ENCODE results near the gene AP4M1.

Gene AP4M1

DNA sequence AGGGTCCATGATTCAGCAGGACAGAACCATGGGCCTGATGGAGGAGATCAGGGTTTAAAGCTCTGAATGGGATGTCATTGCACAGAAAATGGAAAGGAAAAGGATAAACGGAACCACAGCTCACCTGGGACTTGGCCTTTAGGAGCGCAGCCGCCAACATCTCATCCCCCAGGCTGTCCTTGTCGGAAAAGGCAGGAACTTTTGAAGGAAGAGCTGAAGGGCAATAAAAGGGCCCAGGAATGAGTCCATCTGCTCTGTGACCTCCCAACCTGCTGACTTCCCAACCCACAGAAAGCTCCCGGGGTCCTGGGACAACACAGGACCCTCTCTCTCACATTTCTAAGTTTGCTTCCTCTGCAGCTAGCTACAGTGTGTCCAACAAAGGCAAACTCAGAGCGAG, 26.0 kb upstream of the AP4M1 start:
- H3K9me3 ChIP-seq (ENCODE audit: control insufficient read depth, insufficient read depth, low read depth, low read length) = no peaks in the 10 kb centered on the region
- H3K27ac ChIP-seq (ENCODE audit: extremely low read depth, low read depth, low read length) = no peak overlapping the region
- ChIA-PET POLR2A (interaction anchor here (0.7 kb wide), 1 partner anchor 175 kb away, joined by 3 read pairs; no protein-coding TSS in a partner anchor), CTCF (interaction anchor here (0.6 to 0.7 kb wide), 2 partner anchors 25 to 85 kb away, joined by 3 read pairs; no protein-coding TSS in a partner anchor)
- no peak for TF ChIP-seq ZNF266 (tag by site-specific recombination; IDR thresholded peaks at IDR 0.05; ENCODE audit: low read depth)
- TF ChIP-seq ZNF140 (tag by site-specific recombination; IDR thresholded peaks at IDR 0.05) = no peak
- no peak for TF ChIP-seq ZNF391 (tag by site-specific recombination; IDR thresholded peaks at IDR 0.05; ENCODE audit: borderline replicate concordance, low read depth)
- TF ChIP-seq SCRT1 (tag by site-specific recombination; IDR thresholded peaks at IDR 0.05; ENCODE audit: borderline replicate concordance) = no peak
- TF ChIP-seq ZFHX2 (tag by site-specific recombination; conservative IDR thresholded peaks at IDR 0.05) = no peak
- TF ChIP-seq ZNF560 (tag by site-specific recombination; IDR thresholded peaks at IDR 0.05; ENCODE audit: borderline replicate concordance) = no peak
- TF ChIP-seq, protein P1, sequence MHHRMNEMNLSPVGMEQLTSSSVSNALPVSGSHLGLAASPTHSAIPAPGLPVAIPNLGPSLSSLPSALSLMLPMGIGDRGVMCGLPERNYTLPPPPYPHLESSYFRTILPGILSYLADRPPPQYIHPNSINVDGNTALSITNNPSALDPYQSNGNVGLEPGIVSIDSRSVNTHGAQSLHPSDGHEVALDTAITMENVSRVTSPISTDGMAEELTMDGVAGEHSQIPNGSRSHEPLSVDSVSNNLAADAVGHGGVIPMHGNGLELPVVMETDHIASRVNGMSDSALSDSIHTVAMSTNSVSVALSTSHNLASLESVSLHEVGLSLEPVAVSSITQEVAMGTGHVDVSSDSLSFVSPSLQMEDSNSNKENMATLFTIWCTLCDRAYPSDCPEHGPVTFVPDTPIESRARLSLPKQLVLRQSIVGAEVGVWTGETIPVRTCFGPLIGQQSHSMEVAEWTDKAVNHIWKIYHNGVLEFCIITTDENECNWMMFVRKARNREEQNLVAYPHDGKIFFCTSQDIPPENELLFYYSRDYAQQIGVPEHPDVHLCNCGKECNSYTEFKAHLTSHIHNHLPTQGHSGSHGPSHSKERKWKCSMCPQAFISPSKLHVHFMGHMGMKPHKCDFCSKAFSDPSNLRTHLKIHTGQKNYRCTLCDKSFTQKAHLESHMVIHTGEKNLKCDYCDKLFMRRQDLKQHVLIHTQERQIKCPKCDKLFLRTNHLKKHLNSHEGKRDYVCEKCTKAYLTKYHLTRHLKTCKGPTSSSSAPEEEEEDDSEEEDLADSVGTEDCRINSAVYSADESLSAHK (tag by site-specific recombination; IDR thresholded peaks at IDR 0.05) = no peak
- no peak for TF ChIP-seq ZSCAN16 (tag by site-specific recombination; IDR thresholded peaks at IDR 0.05)
- no peak overlapping the region for H3K4me3 ChIP-seq (ENCODE audit: low read depth, low read length)
- H3K36me3 ChIP-seq (ENCODE audit: control insufficient read depth in 2 of 2, insufficient read depth in 1 of 2, low read length in 2 of 2) = peaks cover 37 to 95% of the 10 kb centered on the region in 2 experiments; a peak in 2 of 3 replicates
- no peaks in the 10 kb centered on the region for H3K4me1 ChIP-seq (ENCODE audit: control insufficient read depth, insufficient read depth, low read length)

GRCh38 chr7:100077205-100077604, 24.2 kb upstream of the AP4M1 start:
- ChIA-PET POLR2A (no interaction called here), CTCF (no interaction called here)
- Histone ChIP-seq H3K27ac (ENCODE audit: extremely low read depth, low read depth, low read length) (no peak overlapping the region), H3K36me3 (ENCODE audit: control insufficient read depth in 2 of 2, insufficient read depth in 1 of 2, low read length in 2 of 2) (peaks cover 36 to 77% of the 10 kb centered on the region in 2 experiments; a peak in 2 of 3 replicates), H3K4me1 (ENCODE audit: control insufficient read depth, insufficient read depth, low read length) (no peaks in the 10 kb centered on the region), H3K9me3 (ENCODE audit: control insufficient read depth, insufficient read depth, low read depth, low read length) (no peaks in the 10 kb centered on the region), H3K4me3 (ENCODE audit: low read depth, low read length) (no peak overlapping the region)
- TF ChIP-seq ATF2 (tag by site-specific recombination; IDR thresholded peaks at IDR 0.05; ENCODE audit: low read depth) = no peak

DNA sequence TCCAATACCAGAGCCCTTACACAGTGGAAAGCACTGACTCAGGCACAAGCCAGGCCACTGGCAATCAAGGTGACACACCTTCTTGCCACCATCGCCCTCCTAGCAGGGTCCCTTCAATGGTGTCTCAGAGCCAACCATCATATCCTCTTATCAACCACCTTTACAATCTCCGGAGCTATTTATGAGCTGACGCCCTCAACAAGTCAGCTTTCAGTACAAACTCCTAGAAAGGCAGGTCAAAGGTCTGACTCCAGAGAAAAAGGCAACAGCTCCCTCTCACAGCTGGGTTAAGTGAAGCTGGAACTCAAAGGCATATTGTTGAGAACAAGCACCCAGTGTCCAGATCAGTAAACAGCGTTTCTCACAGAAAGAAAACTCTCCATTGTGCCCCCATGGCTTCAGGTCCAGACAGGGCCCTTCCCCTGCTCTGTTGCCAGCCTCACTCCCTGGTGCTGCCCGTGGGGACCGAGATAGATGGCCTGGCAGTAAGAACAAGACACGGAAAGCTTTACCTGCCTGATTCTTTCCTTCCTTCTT, 22.4 kb upstream of the AP4M1 start:
- H3K4me1 ChIP-seq (ENCODE audit: control insufficient read depth, insufficient read depth, low read length) = no peaks in the 10 kb centered on the region
- ChIA-PET CTCF (no interaction called here), POLR2A (interaction anchor here (0.6 to 1.6 kb wide), 3 partner anchors 9 to 427 kb away, joined by 3 to 4 read pairs (median 3); no protein-coding TSS in a partner anchor)
- no peak overlapping the region for H3K27ac ChIP-seq (ENCODE audit: extremely low read depth, low read depth, low read length)
- no peaks in the 10 kb centered on the region for H3K9me3 ChIP-seq (ENCODE audit: control insufficient read depth, insufficient read depth, low read depth, low read length)
- H3K36me3 ChIP-seq (ENCODE audit: control insufficient read depth in 2 of 2, insufficient read depth in 1 of 2, low read length in 2 of 2) = peaks cover 25 to 58% of the 10 kb centered on the region in 2 experiments; a peak in 2 of 3 replicates
- TF ChIP-seq MYNN (tag by site-specific recombination; IDR thresholded peaks at IDR 0.05; ENCODE audit: borderline replicate concordance) (no peak), IKZF3 (tag by site-specific recombination; IDR thresholded peaks at IDR 0.05) (no peak)
- H3K4me3 ChIP-seq (ENCODE audit: low read depth, low read length) = no peak overlapping the region

DNA sequence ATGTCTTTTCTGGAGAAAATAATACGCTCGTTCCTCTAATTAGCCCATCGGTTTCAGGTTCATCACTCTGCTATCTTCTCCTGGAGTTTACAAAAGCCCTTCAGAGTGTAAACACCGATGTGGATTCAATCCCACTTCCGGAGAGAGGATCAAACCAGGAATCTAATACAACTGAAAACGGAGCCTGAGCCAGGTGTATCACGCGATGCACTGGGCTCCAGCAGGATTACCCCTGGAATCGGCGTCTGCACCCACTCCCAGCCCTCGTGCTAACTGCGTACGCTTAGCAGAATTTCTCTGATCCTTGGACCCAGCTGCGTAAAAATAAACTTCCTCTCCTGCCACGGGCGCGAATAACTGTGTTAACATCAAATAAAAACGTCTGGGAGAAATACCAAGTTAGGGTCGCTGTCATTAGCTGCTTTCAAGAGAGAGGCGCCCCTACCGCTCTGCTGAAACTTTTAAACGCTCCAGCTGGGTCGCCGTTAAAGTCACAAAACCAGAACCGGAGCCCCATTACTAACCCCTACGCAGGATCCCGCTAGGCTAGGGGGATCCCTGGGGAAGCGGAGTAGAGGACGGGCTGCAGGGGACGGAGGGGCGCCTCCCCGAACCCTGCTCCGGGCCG, 20.4 kb upstream of the AP4M1 start:
- TF ChIP-seq ZNF19 (tag by site-specific recombination; IDR thresholded peaks at IDR 0.05; ENCODE audit: low read depth) (no peak), TCF7L2 (IDR thresholded peaks at IDR 0.05; ENCODE audit: borderline replicate concordance, low read depth, low read length) (no peak), ZNF175 (tag by site-specific recombination; IDR thresholded peaks at IDR 0.05) (no peak), ZNF214 (tag by site-specific recombination; IDR thresholded peaks at IDR 0.05; ENCODE audit: borderline replicate concordance) (no peak), ZBTB17 (tag by site-specific recombination; IDR thresholded peaks at IDR 0.05) (peak; percentile 86)
- CTCF ChIA-PET = interaction anchor here (0.7 to 0.9 kb wide), 3 partner anchors 48 to 686 kb away, joined by 3 to 4 read pairs (median 3); partner anchors contain the start of gene TRIM4

More for the DNA sequence above, 20.4 kb upstream of the AP4M1 start:
- Histone ChIP-seq H3K4me3 (ENCODE audit: low read depth, low read length) (peak overlapping the region; percentile 100), H3K9me3 (ENCODE audit: control insufficient read depth, insufficient read depth, low read depth, low read length) (no peaks in the 10 kb centered on the region), H3K4me1 (ENCODE audit: control insufficient read depth, insufficient read depth, low read length) (no peaks in the 10 kb centered on the region), H3K36me3 (ENCODE audit: control insufficient read depth in 2 of 2, insufficient read depth in 1 of 2, low read length in 2 of 2) (peaks cover 19 to 39% of the 10 kb centered on the region in 2 experiments; a peak in 2 of 3 replicates), H3K27ac (ENCODE audit: extremely low read depth, low read depth, low read length) (peak overlapping the region; percentile 27; the same call in 1 of the 2 replicates)
- POLR2A ChIA-PET = interaction anchor here (0.9 to 1.6 kb wide), 4 partner anchors 9 to 64 kb away, joined by 3 to 4 read pairs (median 4); no protein-coding TSS in a partner anchor
